Superior temporal gyrus (tissue), 1 donor: Measurements from ENCODE around the gene PELI2.

ENCODE experiments used
- DNase-seq: peaks from one replicate; pipeline ENCODE4 v3.0.0-alpha.2; 2016; ENCODE audit errors: extremely low spot score

Gene PELI2

DNA sequence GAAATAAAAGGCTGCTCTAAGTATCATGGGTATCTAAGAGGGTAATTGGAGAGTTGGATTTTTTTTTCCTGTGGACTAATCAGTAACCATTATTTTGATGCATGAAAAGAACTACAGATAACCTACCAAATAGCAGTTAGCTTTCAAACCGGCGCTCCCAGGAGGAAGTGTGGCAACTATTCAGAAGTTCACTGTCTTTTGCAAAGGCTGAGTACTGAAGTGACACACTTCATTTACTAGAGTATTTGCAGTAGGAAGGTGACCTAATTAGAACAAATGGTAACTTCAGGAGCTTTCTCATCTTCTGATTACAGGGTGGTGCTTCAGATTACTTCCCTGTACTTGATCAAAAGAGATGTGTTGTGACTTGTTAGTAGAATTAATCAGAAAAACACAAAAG is 87.7 kb downstream of the PELI2 start:
- DNase-seq: no peak

DNA sequence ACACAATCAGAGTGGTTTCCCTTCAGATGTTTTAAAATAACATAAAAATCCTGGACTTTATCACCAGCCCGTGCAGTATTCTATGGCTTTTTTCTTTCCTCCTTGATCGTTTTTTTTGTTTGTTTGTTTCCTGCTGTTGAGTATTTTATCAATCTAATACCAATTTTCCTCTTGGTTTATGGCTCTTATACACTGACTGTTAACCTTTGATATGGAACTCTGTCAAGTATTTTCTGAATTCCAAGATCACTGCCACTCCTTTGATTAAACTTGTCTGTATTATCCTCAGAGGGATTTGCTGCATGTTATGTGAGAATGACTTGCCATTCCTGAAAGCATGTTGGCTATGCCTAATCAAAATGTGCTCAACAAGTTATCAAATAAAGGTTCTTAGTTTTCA is 88.4 kb downstream of the PELI2 start:
- no peak for DNase-seq

DNA sequence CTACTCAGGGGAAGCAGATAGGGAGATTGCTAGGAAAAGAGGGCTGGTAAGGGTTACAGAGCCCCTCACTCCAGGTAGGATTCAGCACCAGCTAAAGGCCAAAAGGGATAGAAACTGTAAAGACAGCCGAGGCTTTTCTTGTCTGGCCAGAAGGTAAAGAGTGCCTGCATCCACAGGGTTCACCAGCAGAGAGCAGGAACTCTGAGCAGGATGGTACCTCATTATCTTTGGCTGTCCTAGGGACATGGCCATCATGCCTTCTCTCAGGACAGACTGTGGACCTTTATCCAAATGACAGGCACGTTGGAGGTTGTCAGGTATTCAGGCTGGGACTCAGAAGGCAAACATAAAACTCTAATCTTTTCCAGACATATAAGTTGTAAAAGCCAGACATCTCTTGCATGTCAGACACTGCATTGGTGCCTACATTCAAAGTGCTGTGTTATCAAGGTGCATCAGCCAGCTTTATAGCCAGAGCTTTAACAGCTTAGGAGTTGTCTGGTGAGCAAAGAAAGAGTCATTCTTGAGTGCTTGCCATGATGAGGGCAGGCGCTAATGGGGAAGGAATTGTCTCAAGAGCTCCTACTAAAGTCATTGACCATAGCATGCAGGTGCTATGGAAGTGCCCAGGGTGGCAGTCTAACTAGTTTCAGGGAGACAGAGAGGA is 89.5 kb downstream of the PELI2 start:
- no peak for DNase-seq

DNA sequence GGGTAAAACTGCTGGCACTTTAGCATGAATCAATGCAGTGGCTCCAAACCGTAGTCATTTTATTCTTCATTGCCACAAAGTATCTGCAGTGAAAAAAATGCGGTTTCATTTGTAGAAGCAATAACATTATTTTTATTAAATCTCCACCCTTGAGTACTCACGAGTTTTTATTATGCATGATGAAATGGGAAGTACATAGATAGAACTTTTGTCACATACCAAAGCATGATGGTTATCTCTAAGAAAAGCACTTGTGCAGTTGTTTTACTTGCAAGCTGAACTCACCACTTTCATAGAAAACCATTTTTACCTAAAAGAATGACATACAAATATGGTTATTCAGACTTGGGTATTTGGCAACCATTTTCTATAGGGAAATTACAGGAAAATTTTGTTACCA is 90.3 kb downstream of the PELI2 start:
- DNase-seq: no peak

DNA sequence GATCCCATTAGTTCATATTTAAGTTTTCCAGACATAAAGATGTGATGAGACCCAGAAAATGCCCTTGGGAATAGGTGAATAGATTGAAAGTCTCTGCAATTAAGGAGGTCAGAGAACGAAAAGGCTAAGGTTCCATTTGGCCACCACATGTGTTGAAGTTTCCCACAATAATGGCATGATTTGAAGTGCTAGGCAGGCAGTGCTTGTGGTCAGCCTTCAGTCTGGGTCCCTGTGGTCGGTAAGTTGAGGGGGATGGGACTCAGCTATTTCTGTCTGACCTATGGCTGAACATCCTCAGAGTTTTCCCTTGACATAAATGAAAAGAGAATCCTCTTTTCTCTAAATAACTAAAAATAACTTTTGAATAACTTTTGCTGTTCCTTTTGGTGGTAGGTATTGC is 92.4 kb downstream of the PELI2 start:
- no peak for DNase-seq

DNA sequence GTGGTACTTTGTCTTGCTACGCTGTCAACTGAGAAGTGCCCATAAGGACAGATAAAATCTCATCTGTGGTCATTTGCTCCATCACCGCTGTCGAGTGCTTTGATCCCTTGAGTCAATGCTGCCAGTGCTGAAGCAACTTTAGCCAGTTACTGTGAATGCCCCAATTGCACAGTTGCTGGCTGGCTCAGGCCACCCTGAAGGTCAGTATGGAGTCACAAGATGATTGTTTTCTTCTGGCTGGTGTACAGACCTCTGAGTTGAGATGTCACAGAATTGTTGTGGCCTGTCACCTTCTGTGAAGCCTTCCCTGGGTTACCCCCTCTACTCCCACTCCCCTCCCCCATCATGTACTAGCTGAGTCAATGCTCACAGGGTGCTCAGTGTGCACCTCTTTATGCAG is 92.9 kb downstream of the PELI2 start:
- no peak for DNase-seq

DNA sequence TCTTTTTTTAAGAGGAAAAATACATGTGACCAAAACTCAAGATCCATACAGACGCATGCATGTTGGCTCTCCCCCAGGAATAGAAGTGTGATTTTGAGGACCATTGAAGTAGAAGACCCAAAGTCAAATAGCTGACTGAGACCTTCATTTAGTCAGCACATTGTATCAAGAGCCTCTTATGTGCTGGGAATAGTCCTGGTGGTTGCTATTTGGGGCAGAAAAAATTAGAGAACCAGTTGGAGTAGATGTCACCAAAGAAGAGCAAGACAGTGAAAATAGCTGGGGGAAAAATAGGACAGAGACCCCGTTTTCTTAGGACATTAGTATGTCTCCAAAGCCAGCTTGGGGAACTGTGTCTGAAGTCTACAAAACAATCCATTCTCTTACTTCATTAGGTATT is 93.6 kb downstream of the PELI2 start:
- DNase-seq: no peak

DNA sequence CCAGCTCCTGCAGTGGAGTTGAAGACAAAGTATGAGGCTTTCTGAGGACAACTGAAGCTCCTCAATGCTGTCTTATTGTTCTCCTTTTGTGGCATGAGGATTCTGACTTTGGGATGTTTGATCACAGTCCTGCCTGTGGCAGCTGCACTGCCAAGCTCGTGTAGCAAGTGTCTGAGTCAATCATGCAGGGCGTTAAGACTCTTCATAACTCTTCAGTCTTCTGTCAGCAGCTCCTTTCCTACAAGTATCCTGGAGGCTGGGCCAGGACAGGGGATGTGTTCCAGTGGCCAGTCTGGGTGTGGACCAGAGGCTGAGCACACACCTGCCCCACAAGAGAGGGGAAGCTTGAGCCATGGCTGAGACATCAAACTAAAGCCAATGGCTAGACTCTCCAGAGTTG is 94.3 kb downstream of the PELI2 start:
- no peak for DNase-seq

DNA sequence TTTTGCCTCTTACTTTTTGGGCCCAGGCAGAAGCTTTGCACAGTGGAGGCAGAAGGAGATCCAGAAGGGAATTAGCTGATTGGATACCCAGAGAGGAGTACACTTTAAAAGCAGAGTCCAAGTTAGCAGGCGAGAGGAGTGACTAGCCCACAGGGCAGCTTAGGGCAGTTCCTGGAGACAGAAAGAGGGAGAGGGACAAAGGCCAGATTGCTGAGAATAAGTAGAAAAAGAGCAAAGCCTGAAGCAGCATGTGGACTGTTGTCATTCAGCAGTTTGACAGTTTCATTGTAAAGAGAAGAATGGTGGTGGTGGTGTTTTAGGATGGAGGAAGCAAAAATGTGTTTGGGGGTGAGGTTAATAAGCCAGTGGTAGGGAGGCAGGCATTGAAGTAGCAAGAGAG is 95.1 kb downstream of the PELI2 start:
- no peak for DNase-seq

DNA sequence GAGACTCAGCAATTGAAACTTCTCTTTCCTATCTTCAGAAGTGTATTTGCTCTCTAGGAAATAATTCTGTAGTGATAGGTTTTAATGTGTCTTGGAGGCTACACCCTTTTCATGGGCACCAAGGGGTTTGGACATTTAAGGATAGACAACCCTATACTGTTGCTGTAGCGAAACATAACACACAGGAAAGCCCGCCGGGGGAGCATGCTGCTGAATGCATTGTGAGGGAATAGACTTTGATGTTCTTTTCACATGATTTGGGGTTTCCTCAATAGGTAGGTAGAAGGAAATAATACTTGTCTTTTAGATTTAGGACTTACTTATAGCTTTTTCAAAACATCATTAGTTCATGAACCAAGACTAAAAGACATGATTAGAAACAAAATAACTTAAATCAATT is 97.0 kb downstream of the PELI2 start:
- DNase-seq: no peak

DNA sequence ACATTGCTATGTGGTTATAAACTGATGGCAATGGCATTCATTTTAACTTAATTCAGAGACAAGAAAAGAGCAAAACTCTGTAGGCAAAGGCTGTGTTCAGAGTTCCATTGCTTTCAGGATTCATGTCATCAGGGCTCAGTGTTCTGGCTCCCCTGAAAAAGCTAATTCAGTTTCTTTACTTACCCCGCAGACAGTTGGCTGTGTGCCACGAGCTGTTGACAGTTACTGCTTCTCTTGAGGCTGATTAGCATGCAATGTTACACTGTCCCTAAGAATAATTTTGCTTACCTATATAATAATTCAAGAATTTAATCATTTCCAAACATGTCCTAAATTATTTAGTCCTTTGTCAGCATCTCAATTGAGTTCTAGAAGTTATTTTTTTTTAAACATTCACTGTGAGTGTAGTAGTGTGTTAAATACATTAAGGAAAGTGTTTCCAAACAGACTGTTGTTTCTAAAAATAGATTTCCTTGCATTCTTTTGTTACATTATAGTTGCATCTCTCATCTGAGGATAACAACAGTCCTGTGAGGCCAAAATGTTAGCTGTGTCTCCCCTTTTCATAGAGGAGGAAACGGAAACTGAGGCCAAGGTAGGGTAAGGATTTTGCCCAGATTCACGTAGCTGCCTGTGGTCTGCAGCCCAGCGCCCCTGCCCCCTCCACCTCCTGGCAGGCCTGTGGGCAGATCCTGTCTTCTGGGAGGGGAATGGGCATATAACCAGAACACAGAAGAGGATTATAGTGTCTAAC is 98.6 kb downstream of the PELI2 start:
- DNase-seq: peak; percentile 70

DNA sequence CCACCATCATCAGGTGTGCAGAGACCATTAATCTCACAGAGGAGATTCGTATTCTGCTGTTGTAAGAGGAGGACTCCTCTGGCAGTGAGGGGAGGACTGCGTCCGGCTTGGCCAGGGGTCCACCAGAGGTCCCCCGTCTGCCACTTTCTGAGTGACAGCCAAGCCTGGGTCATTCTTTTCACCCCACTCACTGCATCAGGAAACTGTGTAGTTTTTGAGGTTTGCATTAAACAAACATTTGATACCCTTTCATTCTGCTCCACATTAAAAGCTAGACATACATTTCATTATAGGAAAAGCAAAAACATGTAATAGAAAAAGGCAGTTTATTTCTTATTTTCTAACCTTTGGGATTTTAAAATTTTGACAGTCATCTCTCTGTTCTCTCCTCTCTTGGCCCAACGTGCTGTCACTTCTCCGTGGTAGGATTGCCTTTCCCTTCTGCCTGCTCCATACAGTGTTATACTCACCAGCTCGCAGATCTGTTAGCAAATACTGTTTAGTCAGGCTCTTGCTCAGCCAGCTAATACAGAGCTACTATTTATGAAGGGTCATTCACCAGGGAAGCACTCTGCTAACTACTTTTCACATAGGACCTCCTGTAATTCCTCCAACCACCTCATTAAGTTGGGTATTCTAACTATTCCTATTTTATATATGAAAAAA is 99.3 kb downstream of the PELI2 start:
- DNase-seq: no peak

DNA sequence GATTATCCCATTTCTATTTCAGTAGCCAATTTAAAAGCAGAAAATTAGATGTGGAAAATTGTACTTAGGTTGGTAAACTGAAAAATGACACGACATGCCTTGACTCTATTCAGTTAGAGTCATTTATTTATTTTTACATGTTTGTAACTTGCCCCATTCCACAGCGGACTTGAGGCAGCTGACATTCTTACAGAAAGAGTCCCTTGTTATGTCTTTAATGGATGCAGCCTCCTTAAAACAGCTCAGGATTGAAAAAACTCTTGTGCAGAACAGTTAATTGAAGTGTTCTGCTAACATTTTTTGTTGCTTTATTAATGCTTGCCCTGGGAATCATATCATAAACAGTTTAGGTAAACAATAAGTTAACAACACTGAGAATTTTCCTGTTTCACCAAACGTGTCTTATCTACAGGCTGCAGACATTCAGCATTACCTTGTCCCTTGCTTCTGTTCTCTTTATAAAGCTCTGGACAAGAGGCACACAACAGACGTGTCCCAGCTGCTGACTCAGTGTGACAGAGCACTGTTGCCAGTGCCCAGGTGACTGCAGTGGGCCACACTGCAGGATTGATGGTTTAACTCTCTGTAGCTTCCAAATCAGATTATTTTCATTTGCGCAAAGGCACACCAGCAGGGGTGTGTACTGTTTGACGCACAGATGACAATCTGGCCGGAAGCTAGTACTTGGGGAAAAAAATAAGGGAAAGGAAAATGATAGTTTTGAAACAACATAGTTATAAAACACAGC is 101.6 kb downstream of the PELI2 start:
- no peak for DNase-seq

DNA sequence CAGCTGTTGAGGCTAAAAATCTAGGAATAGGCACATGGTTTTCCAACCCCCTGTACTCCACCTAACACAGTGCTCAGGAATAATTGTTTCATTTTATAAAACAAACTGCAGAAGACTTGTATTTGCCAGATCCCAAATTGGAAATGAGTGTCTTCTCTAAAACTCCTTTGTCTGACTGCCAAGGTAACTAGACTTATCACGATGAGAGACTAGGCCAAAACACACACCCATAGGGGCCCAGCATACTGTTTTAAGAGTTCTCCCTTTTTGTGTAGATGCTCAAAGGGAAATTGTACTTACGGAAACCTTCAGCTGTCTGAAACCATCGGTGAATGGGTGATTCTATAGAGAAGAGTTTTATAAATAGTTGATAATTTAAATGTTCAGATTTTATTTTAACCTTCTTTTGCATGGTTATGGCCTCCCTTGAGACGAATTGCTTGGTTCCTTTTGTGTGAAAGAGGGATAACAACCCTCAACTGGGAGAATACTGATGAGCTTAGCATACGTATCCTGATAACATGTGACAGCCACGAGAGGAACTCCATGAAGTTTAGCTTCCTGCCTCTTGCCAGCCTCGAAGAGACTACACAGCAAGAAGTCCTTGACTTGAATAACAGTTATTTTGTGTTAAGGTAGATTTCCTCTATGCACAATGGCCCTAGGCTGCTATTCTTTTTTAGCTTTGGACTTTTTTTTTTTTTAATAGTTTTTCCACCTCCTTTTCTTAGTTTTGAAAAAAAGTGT is 103.3 kb downstream of the PELI2 start:
- no peak for DNase-seq

DNA sequence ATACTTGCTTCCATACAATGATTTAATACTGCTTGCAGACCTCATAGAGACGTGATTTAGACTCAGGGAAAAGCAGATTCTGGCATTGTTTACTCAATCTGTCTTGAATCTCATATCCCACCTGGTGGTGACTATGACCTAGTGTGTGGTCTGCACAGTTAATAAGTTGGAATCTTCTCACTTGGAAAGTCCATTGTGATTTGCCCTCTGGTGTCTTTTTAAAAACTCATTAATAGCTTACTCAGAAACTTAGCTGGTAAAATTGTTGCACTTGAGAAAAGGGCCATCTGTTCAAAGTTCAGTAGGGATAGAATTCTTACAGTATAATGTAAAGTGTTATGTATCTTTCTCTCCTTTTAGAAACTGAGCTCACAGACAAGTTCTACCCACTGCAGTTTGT is 106.0 kb downstream of the PELI2 start:
- DNase-seq: no peak

DNA sequence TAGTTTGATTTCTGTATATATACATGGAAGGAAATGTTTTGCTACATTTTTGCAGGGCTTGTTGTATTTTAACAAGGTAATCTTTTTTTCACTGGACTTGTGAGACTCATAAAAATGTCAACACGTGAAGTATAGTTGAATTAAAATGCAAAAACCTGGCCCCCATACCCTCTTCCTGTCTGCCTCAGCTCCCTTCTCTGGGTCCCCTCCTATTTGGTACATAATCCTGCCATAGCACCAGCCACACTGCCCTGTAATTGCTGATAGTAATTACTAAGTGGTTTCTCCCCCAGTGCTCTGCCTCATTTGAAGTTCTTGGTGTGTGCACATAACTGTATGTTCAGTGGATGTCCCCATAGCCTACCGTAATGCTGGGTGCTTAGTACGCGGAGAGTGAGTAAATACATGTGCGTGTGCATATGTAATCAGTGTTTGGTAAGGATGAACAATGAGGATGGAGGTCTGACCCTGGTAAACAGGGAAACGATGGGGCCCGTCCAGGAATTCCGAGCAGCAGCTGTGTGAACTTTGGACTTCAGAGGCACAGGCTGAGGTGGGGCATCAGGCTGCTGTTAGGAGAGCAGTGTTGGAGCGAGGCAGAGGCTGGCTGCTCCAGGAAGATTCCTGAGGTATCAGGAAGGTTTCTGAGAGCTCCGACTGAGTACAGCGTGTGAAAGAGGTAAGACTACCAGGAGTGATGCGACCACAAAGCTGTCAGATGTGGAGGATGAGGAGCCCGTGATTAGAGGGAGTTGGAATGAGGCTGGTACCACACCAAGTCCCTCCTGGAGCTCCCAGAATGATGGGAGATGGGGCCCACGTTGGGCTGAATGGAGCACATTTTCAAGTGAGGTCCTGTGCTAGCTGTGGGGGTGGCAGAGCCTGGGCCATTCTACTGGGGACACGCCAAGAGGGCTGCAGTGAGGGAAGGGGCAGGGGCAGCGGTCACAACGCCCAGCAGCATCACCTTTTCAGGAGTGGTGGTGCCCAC is 106.8 kb downstream of the PELI2 start:
- no peak for DNase-seq

DNA sequence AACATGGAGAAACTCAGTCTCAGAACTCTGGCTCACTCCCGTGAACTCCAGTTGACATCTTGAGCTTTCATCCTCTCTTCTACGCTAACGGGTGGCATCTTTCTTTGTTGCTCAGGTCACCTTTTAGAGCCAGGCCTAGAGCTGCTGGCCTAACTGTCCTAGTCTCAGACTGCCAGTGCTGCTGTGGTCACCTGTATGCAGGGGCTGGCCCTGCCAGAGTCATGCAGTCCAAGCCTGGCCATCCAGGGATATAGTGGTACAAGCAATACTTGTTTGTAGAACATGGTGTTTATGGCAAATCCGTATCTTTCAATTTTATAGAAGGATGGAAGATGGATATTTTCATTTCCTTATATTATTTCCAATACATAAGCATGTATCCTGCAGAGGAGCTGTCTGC is 117.2 kb downstream of the PELI2 start:
- DNase-seq: no peak

DNA sequence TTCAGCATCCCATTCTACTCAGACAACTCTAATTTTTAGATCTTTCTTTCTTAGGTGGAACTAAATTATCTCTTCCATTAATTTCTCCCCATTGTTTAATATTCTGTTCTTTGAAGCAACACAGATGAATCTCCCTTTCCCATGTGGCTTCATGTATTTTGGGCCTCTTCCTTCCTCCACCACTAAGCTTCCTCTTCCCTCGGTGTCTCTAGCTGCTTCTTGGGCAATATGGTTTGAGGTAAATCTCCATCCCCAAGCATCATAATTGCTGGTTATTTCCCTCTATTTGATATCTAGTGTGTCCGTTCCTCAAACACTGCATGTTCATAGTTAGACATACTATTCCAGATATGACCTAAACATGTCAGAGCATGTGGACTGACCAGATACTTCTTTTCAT is 119.2 kb downstream of the PELI2 start:
- no peak for DNase-seq

DNA sequence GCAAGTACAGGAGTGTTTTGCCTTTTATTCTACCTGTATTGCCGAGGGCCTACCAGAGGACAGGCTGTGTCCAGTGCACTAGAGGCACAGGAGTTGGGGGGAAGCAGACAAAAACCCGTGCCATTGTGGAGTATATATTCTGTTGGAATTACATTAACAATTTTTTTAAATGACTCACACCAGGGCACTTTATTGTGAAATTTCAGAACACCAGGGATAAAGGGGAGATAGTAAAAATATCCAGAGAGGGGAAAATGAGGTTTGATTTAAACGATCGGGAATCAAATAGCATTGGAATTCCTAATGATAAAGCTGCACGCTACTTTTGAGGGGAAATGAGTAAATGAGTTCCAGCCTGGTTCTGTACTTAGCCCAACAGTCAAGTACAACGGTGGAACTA is 123.2 kb downstream of the PELI2 start:
- DNase-seq: no peak

DNA sequence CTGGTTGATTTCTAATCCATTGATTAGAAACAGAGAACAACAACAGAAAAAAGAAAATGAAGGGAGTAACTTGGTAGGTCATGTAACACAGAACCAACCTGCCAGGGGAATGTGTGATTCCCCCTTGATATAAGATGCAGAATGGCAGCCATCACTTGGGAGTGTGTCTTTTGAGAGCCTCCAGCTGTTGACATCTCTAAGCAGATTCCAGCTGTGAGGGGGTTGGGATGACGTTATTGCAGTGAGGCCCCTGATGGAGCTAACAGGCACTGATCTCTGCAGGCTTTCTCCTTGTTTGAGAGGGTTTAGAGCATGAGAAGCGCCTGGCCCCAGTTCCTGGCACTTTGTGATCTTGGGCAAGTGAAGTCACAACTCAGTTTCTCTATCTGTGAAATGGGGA is 124.9 kb downstream of the PELI2 start:
- DNase-seq: no peak
